ENCODE data around the gene OASL.

OASL gene

DNA sequence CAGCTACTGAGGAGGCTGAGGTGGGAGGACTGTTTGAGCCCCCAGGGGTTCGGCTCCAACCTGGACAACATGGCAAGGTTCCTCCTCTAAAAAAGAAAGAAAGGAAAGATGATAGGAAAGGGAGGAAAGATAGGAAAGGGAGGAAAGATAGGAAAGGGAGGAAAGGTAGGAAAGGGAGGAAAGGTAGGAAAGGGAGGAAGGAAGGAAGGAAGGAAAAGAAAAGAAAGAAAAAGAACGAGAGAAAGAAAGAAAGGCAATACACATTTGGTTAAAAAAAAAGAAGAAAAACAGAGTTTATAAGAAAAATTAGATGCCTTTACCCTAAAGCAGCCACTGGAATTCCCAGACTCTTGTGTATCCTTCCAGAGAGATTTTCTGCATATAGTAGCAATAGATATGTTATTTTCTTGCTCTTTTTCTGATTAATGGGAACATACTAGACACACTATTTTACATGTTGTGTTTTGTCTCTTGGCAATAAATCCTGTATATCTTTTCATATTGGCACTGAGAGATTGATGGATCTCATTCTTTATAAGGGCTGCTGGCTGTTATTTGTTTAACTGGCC, 48.5 kb downstream of the OASL start:
- DNase-seq (ENCODE audit: low read depth): no peak
- H3K4me3 ChIP-seq (ENCODE audit: low read depth, low read length): no peak overlapping the region
- no peak for TF ChIP-seq CTCF (IDR thresholded peaks at IDR 0.05; ENCODE audit: low read depth, low read length, missing control alignments)

- TF ChIP-seq CTCF (IDR thresholded peaks at IDR 0.05; ENCODE audit: low read depth, low read length, missing control alignments): no peak
- no peak overlapping the region for H3K4me3 ChIP-seq (ENCODE audit: low read depth, low read length)
- no peak for DNase-seq (ENCODE audit: low read depth)
These were observed 49.4 kb downstream of the OASL start for GRCh38 chr12:120989687-120990086.

DNA sequence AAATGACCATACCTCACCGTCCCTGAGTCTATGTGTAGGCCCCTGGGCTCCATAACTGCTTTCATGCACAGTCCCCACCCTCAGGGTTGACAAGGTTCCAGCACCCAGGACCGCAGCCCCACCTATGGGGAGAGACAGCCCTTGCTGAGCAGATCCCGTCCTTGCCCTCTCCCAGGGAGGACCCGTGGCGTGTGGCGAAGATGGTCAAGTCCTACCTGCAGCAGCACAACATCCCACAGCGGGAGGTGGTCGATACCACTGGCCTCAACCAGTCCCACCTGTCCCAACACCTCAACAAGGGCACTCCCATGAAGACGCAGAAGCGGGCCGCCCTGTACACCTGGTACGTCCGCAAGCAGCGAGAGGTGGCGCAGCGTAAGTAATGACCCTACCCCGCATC, 50.4 kb downstream of the OASL start:
- no peak for DNase-seq (ENCODE audit: low read depth)
- H3K4me3 ChIP-seq (ENCODE audit: low read depth, low read length): no peak overlapping the region
- no peak for TF ChIP-seq CTCF (IDR thresholded peaks at IDR 0.05; ENCODE audit: low read depth, low read length, missing control alignments)

GRCh38 chr12:120988234-120988633, 50.8 kb downstream of the OASL start:
- H3K4me3 ChIP-seq (ENCODE audit: low read depth, low read length): no peak overlapping the region
- DNase-seq (ENCODE audit: low read depth): no peak
- no peak for TF ChIP-seq CTCF (IDR thresholded peaks at IDR 0.05; ENCODE audit: low read depth, low read length, missing control alignments)

GRCh38 chr12:120984351-120984898, 54.6 kb downstream of the OASL start:
- TF ChIP-seq CTCF (IDR thresholded peaks at IDR 0.05; ENCODE audit: low read depth, low read length, missing control alignments): no peak

DNA sequence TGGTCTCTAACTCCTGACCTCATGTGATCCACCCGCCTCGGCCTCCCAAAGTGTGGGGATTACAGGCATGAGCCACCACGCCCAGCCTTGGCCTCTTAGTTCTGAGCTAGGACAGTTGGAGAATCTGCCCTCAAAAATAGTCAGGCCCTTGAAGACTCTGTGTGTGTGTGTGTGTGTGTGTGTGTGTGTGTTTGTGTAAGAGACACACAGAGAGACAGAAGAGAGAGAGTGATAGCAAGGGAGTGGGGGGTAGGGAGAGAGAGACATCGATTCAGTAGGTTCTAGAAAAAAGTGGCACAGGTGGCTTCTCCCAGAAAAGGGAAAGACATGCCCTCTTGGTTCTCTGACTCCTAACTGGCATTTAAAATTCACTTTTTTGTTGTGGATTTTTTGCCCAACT, 55.3 kb downstream of the OASL start:
- no peak for DNase-seq (ENCODE audit: low read depth)
- H3K4me3 ChIP-seq (ENCODE audit: low read depth, low read length): no peak overlapping the region
- no peak for TF ChIP-seq CTCF (IDR thresholded peaks at IDR 0.05; ENCODE audit: low read depth, low read length, missing control alignments)

More at GRCh38 chr12:120984351-120984898, 54.6 kb downstream of the OASL start:
- no peak overlapping the region for H3K4me3 ChIP-seq (ENCODE audit: low read depth, low read length)
- DNase-seq (ENCODE audit: low read depth): no peak

DNA sequence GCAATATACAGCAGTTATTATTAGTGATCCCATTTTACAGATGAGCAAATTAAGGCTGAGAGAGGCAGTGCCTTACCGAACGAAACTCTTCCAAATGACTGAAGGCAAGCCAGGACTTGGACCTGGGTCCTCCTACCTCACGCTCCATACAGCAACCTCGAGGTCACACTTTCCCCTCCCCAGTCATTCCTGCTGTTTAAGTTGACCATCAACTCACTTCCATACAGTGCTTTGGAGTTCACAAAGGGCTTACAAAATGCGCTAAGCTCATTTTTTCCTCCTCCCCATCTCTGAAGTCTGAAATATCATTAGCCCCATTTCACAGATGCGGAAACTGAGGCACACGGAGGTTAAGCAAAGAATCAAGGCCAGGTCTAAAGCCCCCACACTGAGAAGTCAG, 56.4 kb downstream of the OASL start:
- H3K4me3 ChIP-seq (ENCODE audit: low read depth, low read length): no peak overlapping the region
- TF ChIP-seq CTCF (IDR thresholded peaks at IDR 0.05; ENCODE audit: low read depth, low read length, missing control alignments): no peak
- DNase-seq (ENCODE audit: low read depth): no peak

Data from GM12864 (cell line).